HG02885 (cell line): ENCODE data around the gene POLN.

Experiments used
- ATAC-seq: cut with Tn5 transposase; IDR thresholded peaks from one replicate; pipeline ENCODE4 v1.9.1; 2021; ENCODE audit warnings: mild to moderate bottlenecking; ENCODE audit not compliant: unreplicated experiment, poor library complexity

Gene POLN

DNA sequence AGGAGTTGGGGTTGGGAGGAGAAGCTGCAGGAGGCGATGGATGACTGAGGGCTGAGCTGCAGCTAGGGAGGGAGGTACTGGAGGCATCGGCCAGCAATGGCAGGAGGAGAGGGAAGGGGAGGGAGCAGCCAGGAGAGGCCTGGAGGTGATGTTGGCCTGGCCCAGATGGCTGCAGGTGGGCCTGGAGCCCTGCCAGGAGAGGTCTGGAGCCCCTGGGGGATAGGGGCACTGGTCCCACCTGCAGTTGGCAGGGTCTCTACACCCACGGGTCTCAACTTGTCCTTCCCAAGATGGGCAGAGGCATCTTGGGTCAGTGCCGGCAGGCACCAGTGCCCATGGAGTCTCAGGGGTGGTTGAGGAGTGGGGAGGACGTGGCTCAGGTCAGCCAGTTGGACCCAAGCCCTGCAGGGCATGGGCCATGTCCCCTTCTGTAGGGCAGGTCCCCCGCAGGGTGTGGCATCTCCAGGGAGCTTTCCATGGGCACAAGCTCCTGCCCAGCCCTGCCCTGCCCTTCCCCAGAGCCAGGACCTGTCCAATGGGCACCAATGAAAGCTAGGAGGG lies 22.6 kb upstream of the POLN start:
- no peak for ATAC-seq

DNA sequence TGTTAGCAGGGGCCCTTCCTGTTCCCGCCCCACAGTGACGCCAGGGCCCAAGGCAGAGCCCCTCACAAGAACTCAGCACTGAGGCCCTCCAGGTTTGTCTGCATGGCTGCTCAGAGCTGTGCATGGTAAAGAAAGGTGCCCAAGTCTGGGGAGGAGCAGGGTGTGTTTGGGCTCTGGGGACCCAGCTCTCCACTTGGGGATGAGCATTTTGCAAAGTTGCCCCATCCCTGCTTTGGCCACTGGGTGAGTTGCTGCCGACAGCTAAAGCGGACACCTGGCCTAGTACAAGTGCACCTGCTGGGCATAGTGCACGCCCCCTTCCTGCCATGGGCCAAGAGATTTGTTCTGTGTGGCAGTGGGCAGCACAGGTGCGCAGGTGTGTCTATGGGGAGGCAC lies 22.0 kb upstream of the POLN start:
- ATAC-seq, result no peak

DNA sequence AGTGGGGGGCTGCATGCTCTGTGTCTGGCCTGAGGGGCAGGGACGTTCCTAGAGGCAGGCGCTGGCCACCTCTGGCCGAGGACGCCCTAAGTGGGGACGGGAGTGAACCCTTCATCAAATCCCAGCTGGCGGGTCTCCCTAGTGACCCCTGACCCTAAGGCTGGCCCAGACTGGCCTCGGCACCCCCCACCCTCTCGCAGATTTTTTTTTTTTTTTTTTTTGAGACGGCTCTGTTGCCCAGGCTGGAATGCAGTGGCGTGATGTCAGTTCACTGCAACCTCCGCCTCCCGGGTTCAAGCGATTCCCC lies 21.0 kb upstream of the POLN start:
- ATAC-seq, result no peak

DNA sequence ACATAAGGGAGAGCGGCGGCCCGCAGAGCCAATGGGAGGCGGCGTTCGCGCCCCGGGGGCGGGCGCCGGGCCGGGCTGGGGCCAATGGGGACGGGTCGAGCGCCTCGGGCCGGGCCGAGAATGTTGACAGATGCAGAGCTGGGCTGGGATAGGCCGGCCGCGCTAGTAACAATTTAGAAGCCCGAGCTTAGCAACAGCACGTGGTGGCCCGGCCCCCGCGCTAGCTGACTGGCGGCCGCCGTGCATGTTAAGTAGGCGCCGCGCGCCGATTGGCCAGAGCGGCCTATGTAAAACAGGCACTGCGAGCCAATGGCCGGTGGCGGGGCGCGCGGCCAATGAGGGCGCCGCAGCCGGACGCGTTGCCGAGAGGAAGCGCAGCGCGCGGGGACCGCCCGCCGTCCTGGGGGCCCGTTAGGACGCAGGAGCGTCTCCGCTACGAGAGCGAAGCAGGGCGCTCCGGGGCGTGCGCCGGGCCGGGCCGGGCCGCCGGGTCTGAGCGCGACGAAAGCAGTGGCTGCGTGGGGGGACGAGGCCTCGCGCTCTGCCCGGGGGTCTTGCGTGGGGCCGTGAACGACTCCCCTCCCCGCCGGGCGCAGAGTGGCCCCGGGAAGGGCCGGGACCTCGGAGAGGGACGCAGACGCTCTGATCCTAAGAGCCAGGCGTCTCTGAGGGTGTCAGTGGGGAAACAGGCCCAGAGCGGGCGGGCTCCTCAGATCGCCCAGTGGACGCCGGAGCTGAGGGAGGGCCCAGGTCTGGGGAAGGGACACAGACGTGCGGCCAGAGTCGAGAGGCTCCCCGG lies 20.4 kb upstream of the POLN start:
- peak; percentile 89 for ATAC-seq

DNA sequence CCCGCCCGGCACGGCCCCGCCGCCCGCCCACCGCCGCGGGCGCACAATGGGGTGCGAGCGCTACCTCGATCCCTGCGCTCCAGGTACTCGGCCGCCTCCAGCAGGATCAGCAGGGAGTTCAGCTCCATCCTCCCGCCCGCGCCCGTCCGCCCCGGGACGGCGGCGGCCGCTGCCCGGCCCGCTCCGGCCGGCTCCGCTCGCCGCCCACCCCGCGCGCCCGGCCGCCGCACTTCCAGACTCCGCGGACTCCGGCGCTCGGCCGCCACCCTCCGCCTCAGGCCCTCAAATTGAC lies 19.9 kb upstream of the POLN start, which contains the start of gene MXD4:
TSS of gene MXD4 (minus strand) at position 257 of the 292 bp plus-strand sequence. CDS start at position 128, 129 bp downstream.
- no peak for ATAC-seq

DNA sequence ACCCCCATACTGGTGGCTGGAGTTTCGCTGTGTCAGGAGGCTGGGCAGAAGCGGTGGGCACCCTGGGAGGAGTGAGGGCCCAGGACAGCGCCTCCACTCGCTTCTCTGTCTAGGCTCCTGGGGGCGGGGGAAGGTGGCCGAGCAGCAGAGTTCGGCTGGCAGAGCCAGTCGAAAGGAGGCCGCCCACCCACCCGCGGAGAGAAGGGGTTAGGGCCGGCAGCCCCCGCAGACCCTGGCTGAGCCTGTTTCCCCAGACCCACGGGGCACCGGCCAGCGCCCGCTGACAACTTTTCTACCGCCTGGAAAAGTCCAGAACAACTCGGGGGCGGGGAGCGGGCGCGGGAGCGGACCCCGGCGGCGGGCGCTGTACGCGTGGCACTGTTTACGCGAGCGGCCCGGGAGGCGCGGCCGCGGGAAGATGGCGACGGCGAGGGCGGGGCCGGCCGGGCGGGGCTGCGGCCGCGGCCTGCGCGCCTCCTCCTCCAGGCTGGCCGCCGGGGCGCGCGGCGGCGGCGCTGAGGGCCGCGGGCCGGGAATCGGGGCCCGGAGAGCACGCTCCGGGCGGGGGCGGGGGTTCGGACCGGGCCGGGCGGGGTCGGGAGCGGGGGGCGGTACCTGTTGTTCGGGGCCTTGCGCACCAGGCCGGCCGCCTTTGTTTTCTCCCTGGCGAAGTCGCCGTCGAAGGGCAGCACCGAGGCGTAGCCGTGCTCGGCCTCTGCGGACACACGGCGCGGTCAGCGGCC lies 19.4 kb upstream of the POLN start:
- peak; percentile 31 for ATAC-seq

DNA sequence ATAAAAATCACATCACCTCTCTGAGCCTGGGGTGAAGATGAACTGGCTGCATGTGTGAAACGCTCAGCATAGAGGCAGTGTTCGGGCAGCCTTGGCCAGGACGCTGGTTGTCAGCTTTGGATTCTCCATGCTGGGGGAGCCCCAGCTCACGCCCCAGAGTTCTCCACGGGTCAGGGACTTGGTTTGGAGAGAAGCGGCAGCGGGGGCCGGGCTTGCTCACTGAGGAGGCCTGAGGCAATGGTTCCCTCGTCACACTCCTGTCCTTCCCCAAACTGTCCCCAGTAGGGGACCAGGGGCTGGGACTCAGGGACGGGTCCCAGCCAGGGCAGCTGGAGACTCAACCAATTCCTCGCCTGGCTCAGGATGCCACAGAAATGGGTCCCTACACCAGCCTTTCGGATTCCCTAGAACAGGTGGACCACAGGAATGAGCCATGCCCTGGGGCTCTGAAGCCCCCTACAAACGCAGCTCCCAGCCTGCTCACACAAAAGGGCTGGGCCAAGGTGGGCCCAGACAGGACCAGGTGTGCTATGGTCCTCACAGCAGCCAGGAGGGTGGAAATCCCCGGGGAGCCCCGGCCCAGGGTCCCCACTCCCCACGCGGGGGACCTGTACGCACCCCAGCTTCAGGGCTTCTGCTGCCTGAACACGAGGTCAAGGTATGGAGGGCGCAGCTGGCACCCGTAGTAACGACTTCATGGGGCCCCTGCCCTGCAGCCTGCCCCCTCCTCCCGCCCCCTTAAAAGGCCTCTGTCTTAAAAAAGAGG lies 18.6 kb upstream of the POLN start:
- ATAC-seq, result no peak

DNA sequence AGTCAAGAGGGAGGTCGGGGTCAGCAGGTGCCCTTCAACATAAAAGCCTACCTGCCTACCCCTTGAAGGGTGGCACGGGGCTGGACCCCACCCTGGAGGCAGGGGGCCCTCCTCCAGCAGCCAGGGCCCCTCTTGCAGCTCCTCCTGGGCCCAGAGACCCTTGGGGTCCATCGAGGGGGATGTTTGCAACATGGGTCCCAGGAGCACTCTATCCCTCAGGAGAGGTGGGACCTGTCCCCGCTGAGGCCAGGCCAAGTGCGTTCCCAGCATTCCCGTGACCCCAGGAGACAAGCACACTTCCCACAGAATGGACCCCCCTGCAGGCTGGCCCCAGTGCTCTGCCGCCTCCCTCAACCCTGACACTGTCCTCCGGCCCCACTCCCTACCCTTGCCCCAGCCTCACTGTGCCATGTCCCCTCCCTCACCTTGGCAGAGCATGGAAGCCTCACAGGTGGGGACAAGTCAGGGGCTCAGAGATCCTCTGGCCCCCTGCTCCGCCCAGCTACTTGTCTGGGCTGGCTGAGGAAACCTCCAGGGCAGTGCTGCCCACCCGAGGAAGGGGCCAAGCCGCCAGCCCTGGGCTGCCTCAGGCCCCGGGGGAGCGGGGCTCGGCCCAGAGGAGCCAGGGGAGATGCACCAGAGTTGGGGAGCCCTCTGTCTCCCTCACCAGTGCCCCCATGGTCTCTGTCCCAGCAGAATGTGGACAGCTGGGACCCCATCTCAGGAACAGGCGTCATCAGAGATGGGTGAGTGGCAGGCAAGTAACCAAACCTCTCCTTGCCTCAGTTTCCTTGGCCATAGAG lies 17.8 kb upstream of the POLN start:
- no peak for ATAC-seq

DNA sequence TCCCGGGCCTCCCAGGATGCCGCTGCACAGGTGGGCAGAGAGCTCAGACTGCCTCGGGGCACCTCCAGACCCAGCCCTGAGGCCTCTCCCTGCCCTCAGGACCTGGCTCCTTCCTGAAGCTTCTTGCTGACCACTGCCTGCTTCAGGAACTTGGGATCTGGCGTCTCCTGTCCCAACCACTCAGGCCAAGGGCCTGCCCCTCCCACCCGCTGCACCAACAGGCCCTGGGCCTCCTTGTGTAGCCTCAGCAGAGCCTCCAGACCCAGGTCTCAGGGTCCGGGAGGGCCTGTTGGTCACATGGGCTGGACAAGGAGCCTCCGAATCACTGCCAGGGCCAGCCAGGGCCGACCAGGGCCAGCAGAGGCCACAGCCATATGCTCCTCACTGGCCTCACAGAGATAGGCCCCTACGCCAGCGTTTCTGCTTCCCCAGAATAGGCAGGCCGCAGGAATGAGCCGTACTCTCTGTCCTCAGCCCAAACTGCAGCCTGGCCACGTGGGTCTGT lies 17.2 kb upstream of the POLN start:
- no peak for ATAC-seq

DNA sequence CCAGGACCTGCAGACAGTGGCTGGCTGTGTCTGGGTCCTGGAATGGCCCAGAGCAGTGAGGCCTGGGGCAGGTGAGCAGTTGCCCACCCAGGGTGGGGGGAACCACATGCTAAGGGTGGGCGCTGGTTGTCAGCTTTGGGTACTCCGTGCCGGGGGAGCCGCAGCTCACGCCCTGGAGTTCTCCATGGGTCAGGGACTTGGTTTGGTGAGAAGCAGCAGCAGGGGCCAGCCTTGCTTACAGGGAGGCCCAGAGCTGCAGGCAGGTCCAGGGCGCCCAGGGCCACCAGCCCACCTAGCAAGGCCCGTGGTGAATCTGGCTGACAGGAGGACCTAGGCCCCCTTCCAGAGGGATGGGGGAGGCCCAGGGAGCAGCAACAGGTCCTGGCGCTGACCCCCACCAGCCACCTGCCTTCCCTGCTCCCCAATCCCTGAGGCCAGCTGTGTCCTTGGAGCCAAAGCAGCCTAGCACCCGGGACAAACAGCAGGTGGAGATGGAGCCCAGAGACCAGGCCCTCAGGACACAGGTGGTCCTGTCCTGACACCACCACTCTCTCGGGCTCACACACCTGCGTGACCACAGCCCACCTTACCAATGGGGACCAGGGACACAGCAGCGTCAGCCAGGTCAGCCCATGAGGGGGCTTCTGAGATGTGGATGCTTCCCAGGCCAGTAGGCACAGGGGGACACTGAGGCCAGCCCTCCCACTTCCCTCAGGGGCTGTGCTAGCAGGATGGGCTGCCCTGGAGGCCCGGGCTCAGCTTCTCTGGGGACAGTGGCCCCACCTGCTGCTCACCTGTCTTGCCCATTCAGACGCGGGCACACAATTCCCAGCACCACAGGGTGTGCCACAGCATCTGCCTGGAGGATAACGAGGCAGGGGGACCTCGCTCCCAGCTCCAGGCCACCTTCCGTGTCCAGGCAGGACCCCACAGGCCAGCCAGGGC lies 16.4 kb upstream of the POLN start:
- no peak for ATAC-seq

DNA sequence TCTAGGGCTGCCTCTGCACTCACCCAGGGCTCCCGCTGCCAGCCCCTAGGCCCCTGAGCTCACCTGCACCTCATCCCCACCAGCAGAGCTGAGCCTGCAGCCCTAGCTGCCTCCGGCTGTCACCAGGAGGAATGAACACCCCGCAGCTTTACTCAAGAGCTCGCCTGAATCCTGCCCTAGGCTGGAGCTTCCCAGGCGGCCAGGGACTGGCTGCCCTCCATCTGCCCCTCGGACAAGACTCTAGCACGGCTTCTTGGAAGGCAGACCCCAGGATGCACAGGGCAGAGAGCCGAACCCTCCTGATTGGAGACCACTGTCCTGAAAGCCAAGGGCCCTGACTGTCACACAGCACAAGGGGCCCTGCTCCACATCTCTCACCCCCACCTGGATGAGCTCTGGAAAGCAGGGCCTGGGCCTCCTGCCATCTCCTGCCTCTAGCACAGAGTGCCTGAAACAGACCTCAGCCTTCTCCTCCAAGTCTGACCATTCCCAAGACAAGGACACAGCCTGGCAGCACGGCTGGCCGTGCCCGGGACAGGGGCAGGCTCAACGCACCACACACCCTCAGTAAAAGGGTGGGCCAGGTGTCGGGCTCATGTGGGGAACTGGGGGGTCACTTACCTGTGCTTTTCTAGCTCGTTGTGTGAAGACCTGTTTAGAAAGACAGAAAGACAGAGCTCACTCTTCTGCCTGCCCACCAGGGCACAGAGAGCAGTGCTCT lies 15.6 kb upstream of the POLN start:
- ATAC-seq, result no peak

DNA sequence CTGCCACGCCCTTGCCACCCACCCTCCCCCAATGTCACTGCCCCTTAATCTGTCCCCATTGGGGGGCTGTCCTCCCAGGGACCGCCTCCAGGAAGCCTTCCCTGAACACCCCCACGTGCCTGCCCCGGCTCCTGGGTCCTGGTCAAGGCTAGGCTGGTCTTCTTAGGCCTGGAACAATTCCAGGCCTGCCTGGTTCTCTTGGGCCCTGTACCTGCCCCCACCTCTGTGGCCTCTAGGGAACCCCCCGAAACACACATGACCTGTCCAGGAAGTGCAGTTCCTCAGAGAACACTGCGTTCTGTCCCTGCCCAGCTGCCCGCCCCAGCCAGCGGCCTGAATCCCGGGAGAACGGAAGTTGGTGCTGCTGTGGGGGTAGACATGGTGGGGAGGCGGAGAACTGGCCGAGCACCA lies 14.9 kb upstream of the POLN start:
- no peak for ATAC-seq

DNA sequence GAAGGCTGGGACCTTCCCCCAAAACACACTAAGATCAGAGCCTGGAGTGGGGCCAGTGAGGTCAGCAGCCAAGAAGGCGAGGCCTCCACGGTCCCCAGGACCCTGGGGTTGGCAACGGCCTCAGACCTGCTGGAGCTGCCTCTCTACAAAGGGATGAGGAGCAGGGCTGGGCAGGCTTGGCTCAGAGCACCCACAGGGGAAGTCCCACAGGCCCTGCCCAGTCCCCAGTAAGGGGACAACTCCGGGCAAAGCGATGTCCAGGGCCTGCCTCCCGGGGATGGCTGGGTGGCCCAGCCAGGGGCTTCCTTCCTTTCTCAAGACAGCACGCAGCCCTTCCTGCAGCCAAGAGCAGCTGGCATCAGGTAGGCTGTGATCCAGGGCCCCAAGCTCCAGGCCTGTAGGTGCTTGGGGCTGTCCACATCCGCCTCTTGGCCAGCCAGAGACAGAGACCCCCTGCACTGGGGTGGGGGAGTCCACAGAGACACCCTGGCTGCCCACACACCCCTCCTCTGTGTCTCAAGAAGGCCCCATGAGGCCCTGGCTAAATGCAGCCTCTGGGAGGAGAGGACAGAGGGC lies 14.3 kb upstream of the POLN start:
- ATAC-seq, result no peak

DNA sequence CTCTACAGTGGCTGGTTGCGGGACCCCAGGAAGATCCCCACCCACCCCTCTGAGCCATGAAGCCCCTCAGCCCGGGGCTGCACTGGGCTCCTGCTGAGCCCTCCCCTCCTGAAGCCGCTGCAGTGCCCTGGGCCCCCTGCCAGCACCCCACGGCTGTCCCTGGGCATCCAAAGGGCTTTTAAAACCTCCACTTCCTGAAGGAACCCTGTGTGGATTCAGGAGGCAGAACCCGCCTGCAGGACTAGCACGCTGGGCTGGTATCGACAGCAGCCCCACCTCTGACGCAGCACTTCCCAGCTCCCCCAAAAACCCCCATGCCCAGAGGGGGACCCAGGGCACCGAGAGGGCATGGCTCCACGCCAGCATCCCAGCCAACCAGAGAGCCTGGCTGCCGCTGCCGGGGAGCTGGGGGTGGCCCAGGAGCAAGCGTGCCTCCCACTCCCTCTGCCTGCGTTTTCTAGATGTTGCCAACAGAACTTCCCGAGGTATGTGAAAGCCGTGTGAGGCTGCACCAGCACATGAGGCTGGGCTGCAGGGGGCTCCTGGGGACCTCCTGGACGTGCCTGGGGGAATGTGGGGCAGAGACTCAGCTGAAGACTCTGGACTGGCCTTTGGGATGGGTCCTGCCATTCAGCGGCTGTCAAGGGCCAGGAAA lies 13.7 kb upstream of the POLN start:
- no peak for ATAC-seq

DNA sequence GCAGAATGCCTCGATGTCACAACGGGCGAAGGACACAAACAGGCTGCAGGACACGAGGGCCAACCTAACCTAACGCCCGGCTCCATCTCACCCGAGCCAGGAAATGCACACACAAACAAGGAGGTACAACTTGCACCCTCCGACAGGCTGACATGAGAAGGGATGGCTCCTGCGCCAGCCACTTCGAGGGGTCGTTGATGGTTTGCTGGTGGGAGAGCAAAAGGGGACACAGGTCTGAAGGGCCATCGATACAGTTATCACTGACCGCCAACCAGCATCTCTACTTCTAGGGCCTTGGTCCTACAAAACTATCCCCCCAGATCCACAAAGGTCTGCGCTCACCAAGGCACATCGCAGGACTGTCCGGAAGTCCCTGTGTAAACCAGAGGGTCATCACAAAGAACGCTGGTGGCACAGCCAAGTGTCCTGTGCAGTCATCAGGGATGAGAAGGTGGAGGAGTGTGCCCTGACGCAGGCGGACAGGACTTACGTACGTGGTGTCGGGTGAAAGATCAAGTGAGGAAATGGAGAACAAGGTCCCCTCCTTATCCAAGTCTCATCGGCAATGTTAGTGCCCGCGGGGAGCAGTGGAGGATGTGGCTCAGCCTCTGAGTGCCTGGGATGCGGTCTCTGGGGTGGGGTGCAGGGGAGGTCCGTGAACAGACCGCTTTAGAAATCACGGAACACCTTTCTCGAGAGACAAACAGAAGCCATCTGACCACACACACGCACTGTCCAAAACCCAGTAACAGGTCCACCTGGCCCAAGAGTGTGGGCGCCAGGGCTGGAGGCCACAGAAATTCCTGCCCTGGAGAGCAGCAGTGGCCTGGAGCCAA lies 13.0 kb upstream of the POLN start:
- ATAC-seq, result no peak

DNA sequence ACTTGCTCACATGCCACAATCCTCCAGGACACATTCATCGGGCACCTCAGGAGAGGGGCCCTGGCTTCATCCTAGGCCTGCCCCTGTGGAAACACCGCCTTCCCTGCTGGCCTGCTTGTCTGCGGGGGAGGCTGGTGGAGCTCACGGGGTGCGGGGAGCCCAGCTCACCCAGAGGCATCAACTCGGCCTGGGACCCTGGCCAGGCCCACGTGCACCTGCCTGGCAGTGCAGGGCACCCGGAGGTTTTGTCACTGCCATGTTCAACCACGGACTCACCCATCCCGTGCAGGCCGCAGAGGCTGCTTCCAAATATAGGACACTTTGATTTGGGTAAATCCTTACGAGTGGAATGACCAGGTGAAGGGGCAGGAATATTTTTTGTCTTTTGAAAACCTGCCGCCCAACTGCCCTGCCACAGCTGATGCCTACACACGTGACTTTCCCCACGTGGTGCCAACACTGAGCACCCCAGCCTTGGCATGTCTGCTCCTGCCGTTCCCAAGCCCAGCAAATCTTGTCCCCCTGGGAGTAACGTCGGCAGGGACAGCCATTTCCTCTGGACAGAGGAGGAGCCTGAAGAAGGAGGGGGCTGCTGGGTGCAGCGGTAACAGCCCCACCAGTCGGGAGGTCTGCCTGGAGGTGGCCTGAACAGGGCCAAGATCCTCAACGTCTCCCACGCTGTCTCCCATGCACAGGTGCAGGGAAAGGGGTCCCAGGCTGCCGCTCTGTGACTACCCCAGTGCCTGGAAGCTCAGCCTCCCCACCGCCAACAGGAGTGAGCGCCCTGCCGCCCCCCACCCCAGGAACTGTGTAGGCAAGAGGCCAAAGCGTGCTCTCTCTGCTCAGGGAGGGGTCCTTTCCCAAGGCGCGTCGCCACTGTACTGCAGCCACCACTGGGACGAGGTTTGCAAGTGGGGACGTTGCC lies 11.5 kb upstream of the POLN start:
- no peak for ATAC-seq
